HG02759 (cell line): ENCODE measurements around the gene ITGAD.

Source experiments
- ATAC-seq: cut with Tn5 transposase; IDR thresholded peaks from one replicate; pipeline ENCODE4 v1.9.1; 2021; ENCODE audit warnings: mild to moderate bottlenecking, moderate library complexity; ENCODE audit not compliant: unreplicated experiment

The ITGAD gene

GRCh38 chr16:31474173-31474714, 81.1 kb downstream of the ITGAD start:
- ATAC-seq = no peak

GRCh38 chr16:31474773-31475738, 81.9 kb downstream of the ITGAD start:
- ATAC-seq = no peak

- no peak for ATAC-seq
These were observed 82.8 kb downstream of the ITGAD start for GRCh38 chr16:31475946-31476302.
